PFSK-1 (cell line): Measurements from ENCODE around the gene RASL10B.

Experiments used
- POLR2AphosphoS5 ChIP-seq: IDR thresholded peaks from 2 replicates; pipeline ENCODE4 v1.6.1; 2012; ENCODE audit warnings: low read depth, mild to moderate bottlenecking, control low read depth, low read length, moderate library complexity
- TF ChIP-seq, protein P1 (sequence below), 2 experiments: IDR thresholded peaks; 2 replicates each; pipeline versions ENCODE4 v1.6.1 to v1.8.0; 2011 to 2012; ENCODE audit warnings: low read depth in 2 of 2, low read length in 2 of 2, control low read depth in 1 of 2, inconsistent platforms in 1 of 2, mild to moderate bottlenecking in 1 of 2, moderate library complexity in 1 of 2; ENCODE audit not compliant: insufficient read depth in 1 of 2

DNA sequence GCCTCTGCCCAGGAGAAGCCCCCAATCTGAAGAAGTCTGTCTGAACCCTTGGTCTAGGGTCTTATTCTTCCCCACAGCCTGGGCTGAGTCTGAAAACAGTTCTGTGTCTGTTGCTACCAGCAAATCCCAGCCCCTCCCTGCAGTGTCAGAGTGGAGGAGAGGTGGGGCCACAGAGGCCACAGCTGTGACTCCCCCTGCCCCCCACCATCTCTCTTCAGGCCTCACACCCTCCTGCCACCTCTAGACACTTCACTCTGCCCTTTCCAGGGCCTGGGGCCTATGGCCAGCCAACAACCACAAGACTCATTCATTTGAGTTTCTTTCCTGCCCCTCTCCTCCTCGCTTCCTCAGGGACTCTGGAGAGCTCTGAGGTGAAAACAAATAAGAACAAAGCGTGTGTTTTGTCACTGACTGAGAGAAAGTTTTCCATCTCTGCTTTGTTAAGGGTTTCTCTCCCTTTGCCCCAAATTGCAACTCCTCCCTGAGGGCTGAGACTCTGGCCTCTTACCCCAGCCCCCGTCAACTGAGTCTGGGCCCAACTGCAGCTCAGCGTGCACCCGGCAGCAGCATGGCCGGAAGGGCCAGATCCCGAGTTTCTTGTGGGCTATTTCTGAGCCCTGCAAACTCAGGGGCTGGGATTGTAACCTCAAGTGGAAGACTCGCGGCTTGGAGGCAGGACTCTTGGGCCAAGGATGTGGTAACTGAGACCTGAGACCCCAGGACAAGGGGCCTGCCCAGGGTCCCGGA is 42.4 kb downstream of the RASL10B start:
- TF ChIP-seq, protein P1, sequence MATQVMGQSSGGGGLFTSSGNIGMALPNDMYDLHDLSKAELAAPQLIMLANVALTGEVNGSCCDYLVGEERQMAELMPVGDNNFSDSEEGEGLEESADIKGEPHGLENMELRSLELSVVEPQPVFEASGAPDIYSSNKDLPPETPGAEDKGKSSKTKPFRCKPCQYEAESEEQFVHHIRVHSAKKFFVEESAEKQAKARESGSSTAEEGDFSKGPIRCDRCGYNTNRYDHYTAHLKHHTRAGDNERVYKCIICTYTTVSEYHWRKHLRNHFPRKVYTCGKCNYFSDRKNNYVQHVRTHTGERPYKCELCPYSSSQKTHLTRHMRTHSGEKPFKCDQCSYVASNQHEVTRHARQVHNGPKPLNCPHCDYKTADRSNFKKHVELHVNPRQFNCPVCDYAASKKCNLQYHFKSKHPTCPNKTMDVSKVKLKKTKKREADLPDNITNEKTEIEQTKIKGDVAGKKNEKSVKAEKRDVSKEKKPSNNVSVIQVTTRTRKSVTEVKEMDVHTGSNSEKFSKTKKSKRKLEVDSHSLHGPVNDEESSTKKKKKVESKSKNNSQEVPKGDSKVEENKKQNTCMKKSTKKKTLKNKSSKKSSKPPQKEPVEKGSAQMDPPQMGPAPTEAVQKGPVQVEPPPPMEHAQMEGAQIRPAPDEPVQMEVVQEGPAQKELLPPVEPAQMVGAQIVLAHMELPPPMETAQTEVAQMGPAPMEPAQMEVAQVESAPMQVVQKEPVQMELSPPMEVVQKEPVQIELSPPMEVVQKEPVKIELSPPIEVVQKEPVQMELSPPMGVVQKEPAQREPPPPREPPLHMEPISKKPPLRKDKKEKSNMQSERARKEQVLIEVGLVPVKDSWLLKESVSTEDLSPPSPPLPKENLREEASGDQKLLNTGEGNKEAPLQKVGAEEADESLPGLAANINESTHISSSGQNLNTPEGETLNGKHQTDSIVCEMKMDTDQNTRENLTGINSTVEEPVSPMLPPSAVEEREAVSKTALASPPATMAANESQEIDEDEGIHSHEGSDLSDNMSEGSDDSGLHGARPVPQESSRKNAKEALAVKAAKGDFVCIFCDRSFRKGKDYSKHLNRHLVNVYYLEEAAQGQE (IDR thresholded peaks at IDR 0.05; ENCODE audit: insufficient read depth in 1 of 2, low read depth in 2 of 2, low read length in 2 of 2) = peak in 1 of 2 experiments; percentile 51; a peak in 2 of 4 replicates
- peak; percentile 39; the same call in 1 of the 2 replicates for TF ChIP-seq POLR2AphosphoS5
